ENCODE data around the gene TCEANC2. TPM values are rescaled to one million over a fixed set of nuclear protein-coding genes. Genes with fewer than 3 reads are reported as not detected.
"Not testable (repeated sequence)": the region's sequence is repeated elsewhere in the genome, so short reads cannot be mapped to it uniquely, and the experiment has no call there.

The TCEANC2 gene
- total RNA-seq, 1 donor from 2014 or later = 0.64 TPM

- Histone ChIP-seq H3K27ac (no peak overlapping the region), H3K27me3 (no peaks in the 10 kb centered on the region), H3K36me3 (no peaks in the 10 kb centered on the region), H3K4me1 (no peaks in the 10 kb centered on the region), H3K9me3 (no peaks in the 10 kb centered on the region), H3K4me3 (no peak overlapping the region)
- DNase-seq (ENCODE audit: low spot score in 2 of 2) = no peak
- no peak for TF ChIP-seq CTCF (IDR thresholded peaks at IDR 0.05)
- intact Hi-C loops (cut with DNase I) = no loop called here
These were observed 29.1 kb upstream of the TCEANC2 start for GRCh38 chr1:54024358-54024757.

DNA sequence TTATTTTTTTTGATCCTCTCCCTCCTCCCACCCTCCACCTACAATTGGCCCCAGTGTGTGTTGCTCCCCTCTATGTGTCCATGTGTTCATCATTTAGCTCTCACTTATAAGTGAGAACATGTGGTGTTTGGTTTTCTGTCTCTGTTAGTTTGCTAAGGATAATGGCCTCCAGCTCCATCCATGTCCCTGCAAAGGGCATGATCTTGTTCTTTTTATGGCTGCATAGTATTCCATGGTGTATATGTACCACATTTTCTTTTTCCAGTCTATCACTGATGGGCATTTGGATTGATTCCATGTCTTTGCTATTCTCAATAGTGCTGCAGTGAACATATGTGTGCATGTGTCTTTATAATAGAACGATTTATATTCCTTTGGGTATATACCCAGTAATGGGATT lies 28.6 kb upstream of the TCEANC2 start:
- DNase-seq (ENCODE audit: low spot score in 2 of 2); H3K27ac ChIP-seq; H3K4me1 ChIP-seq; H3K9me3 ChIP-seq; H3K36me3 ChIP-seq; H3K27me3 ChIP-seq; H3K4me3 ChIP-seq; intact Hi-C loops (cut with DNase I): not testable (repeated sequence)

DNA sequence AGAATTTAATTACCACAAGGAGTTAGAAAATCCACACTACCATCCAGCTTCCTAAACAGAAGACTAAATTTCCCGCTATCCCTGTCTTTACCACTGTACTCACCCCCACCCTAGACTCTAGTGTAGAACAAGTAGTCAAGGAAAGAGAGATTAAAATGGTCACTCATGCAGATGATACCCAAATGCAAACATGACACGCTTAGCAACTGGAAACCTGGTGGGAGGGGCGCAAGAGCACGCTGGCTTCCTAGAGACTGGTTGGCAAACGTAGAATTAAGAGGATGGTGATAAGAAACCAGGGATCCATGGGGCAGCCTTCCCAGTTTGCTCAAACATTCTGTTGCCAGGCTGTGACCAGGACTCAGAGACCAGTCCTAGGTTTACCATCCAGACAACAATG lies 25.6 kb upstream of the TCEANC2 start:
- intact Hi-C loops (cut with DNase I) = no loop called here
- Histone ChIP-seq H3K27ac (no peak overlapping the region), H3K9me3 (no peaks in the 10 kb centered on the region), H3K4me1 (no peaks in the 10 kb centered on the region), H3K27me3 (no peaks in the 10 kb centered on the region), H3K4me3 (no peak overlapping the region), H3K36me3 (peaks cover 17 to 27% of the 10 kb centered on the region in 2 donors)
- no peak for TF ChIP-seq CTCF (IDR thresholded peaks at IDR 0.05)
- no peak for DNase-seq (ENCODE audit: low spot score in 2 of 2)

- Histone ChIP-seq H3K4me1 (no peaks in the 10 kb centered on the region), H3K9me3 (no peaks in the 10 kb centered on the region), H3K27me3 (no peaks in the 10 kb centered on the region), H3K27ac (no peak overlapping the region), H3K4me3 (no peak overlapping the region), H3K36me3 (peaks cover 23 to 33% of the 10 kb centered on the region in 2 donors)
- intact Hi-C loops (cut with DNase I) = no loop called here
- no peak for TF ChIP-seq CTCF (IDR thresholded peaks at IDR 0.05)
- no peak for DNase-seq (ENCODE audit: low spot score in 2 of 2)
These were observed 24.8 kb upstream of the TCEANC2 start for GRCh38 chr1:54028306-54029251.

DNA sequence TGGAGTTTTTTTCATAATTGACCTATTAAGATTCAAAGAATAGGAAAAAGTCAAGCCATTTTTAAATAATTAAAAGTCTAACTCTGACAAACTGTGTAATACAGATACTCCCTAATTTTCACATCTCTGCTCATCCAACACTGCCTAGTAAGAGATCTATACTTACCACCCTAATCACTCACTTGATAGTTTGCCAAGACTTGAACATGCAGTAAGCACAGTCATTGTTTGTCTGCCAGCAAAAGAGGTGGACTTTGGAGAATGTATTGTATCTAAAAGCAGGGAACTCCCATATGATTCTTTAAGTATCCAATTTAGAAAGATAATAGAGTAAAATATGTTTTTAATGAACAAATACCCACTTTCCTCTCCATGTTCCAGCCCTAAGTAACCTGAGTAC lies 15.9 kb upstream of the TCEANC2 start:
- no peak overlapping the region for H3K27ac ChIP-seq
- H3K27me3 ChIP-seq = no peaks in the 10 kb centered on the region
- H3K36me3 ChIP-seq = peaks cover 93 to 98% of the 10 kb centered on the region in 2 donors
- no peaks in the 10 kb centered on the region for H3K9me3 ChIP-seq
- intact Hi-C loops (cut with DNase I) = no loop called here
- TF ChIP-seq CTCF (IDR thresholded peaks at IDR 0.05) = no peak
- no peaks in the 10 kb centered on the region for H3K4me1 ChIP-seq
- H3K4me3 ChIP-seq = no peak overlapping the region
- DNase-seq (ENCODE audit: low spot score in 2 of 2) = no peak

GRCh38 chr1:54041806-54042205 lies 11.6 kb upstream of the TCEANC2 start:
- Histone ChIP-seq H3K27me3 (no peaks in the 10 kb centered on the region), H3K4me3 (no peak overlapping the region), H3K9me3 (no peaks in the 10 kb centered on the region), H3K27ac (no peak overlapping the region), H3K4me1 (peaks cover 0 to under 1% of the 10 kb centered on the region in 2 donors), H3K36me3 (peaks cover 60 to 77% of the 10 kb centered on the region in 2 donors)
- TF ChIP-seq CTCF (IDR thresholded peaks at IDR 0.05) = no peak
- DNase-seq (ENCODE audit: low spot score in 2 of 2) = no peak
- intact Hi-C loops (cut with DNase I) = no loop called here
